DOHH2 (cell line): ENCODE results near the gene GLB1L.

Source experiments
- H3F3A ChIP-seq: fragments of 200-600 bp; sonication (generic), shearing (Covaris generic); 2 replicates; pipeline ENCODE4 v1.6.0; 2016; ENCODE audit warnings: antibody characterized with exemption, mild to moderate bottlenecking; ENCODE audit not compliant: control insufficient read depth, insufficient read depth
- H3K27ac ChIP-seq: fragments of 200-600 bp; sonication (generic); 2 replicates; pipeline ENCODE4 v1.5.1; 2014; ENCODE audit warnings: low read depth, mild to moderate bottlenecking, low read length, moderate library complexity
- H3K27me3 ChIP-seq: fragments of 200-600 bp; sonication (generic); 2 replicates; pipeline ENCODE4 v1.6.1; 2014; ENCODE audit warnings: mild to moderate bottlenecking, low read length, mixed read lengths; ENCODE audit not compliant: control insufficient read depth
- H3K36me3 ChIP-seq: fragments of 200-600 bp; sonication (generic); 2 replicates; pipeline ENCODE4 v1.6.1; 2014; ENCODE audit warnings: mild to moderate bottlenecking, low read length, moderate library complexity, mixed read lengths; ENCODE audit not compliant: control insufficient read depth
- H3K4me1 ChIP-seq: fragments of 200-600 bp; sonication (generic); 2 replicates; pipeline ENCODE4 v1.6.1; 2014; ENCODE audit warnings: mild to moderate bottlenecking, low read length, mixed read lengths; ENCODE audit not compliant: control insufficient read depth
- H3K4me2 ChIP-seq: fragments of 200-600 bp; sonication (generic); 2 replicates; pipeline ENCODE4 v1.6.0; 2014; ENCODE audit warnings: mild to moderate bottlenecking, low read length, moderate library complexity
- H3K4me3 ChIP-seq: fragments of 200-600 bp; sonication (generic); 2 replicates; pipeline ENCODE4 v1.5.1; 2014; ENCODE audit warnings: mild to moderate bottlenecking, low read length, mixed read lengths
- H3K79me2 ChIP-seq: fragments of 200-600 bp; sonication (generic); 2 replicates; pipeline ENCODE4 v1.6.1; 2014; ENCODE audit warnings: mild to moderate bottlenecking, low read length, mixed read lengths; ENCODE audit not compliant: control insufficient read depth
- H3K9me2 ChIP-seq: fragments of 200-600 bp; sonication (generic); replicated peaks from 2 replicates; pipeline ENCODE4 v1.6.1; 2014; ENCODE audit warnings: mild to moderate bottlenecking, low read length, mixed read lengths; ENCODE audit not compliant: control insufficient read depth
- H3K9me3 ChIP-seq: fragments of 200-600 bp; sonication (generic); 2 replicates; pipeline ENCODE4 v1.6.1; 2014; ENCODE audit warnings: antibody characterized with exemption, low read length, mixed read lengths; ENCODE audit not compliant: control insufficient read depth, insufficient read depth
- H4K20me1 ChIP-seq: fragments of 200-600 bp; sonication (generic); 2 replicates; pipeline ENCODE4 v1.6.0; 2014; ENCODE audit warnings: low read depth, mild to moderate bottlenecking, antibody characterized with exemption, low read length, moderate library complexity; ENCODE audit not compliant: control insufficient read depth, insufficient read depth
- CTCF ChIP-seq: fragments of 200-600 bp; sonication (generic); IDR thresholded peaks from one replicate; pipeline ENCODE4 v1.5.1; 2014; ENCODE audit warnings: antibody characterized with exemption, mild to moderate bottlenecking, low read depth, low read length; ENCODE audit not compliant: poor library complexity, severe bottlenecking
- EZH2phosphoT487 ChIP-seq: fragments of 200-600 bp; sonication (generic); IDR thresholded peaks from 2 replicates; pipeline ENCODE4 v1.6.1; 2017; ENCODE audit warnings: borderline replicate concordance, mild to moderate bottlenecking, antibody characterized with exemption, low read length, moderate library complexity, mixed read lengths

The GLB1L gene

DNA sequence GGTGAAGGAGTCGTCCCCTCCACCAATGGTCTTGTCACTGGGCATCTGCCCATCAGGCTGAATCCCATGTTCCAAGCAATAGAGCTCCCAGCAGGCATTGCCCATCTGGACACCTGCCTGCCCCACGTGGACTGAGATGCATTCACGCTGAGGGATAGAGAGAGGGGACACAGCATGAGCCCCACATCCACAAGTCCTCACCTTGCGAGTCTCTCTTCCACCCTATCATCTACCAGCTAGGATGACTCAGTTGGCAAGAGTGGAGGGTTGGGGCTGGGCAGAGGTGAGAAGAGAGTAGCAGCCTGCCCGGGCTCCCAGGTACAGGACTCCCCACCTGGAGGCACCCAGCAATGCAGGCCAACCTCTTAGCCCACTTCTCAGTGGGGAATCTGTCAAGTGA, 6.8 kb upstream of the GLB1L start:
- H3K27me3 ChIP-seq: peaks cover 6% of the 10 kb centered on the region
- no peaks in the 10 kb centered on the region for H3K9me3 ChIP-seq
- H3K79me2 ChIP-seq: peaks cover 57% of the 10 kb centered on the region
- peak overlapping the region; percentile 62 for H3K27ac ChIP-seq
- H3K4me1 ChIP-seq: peaks cover 74% of the 10 kb centered on the region
- H3F3A ChIP-seq: peaks cover 27% of the 10 kb centered on the region
- peak overlapping the region; percentile 97 for H3K4me2 ChIP-seq
- peaks cover 7% of the 10 kb centered on the region; the same call in 1 of the 2 replicates for H4K20me1 ChIP-seq
- no peaks in the 10 kb centered on the region for H3K9me2 ChIP-seq
- peaks cover 55% of the 10 kb centered on the region for H3K36me3 ChIP-seq
- H3K4me3 ChIP-seq: peak overlapping the region; percentile 83
- TF ChIP-seq CTCF: no peak
- no peak for TF ChIP-seq EZH2phosphoT487

DNA sequence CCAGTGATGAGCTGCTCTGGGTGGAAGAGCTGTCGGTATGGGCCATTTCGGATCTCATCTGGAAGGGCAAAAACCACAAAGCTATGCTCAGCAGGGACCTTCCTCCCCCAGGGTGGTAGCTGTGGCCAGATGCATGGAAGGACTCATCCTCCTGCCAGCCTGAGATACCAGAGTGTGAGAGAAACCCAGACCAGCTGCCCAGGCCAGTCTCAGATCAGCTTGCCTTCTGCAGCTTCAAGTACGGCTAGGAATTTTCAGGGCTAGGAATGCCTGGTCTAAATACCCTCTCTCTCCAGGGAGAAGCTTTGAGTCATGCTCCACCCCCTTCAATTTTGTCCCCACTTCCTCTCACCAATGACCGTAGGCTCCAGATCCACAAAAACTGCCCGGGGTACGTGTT, 6.4 kb upstream of the GLB1L start:
- Histone ChIP-seq H3K9me3 (no peaks in the 10 kb centered on the region), H3K4me2 (peak overlapping the region; percentile 97), H3K27me3 (peaks cover 6% of the 10 kb centered on the region), H3K4me3 (peak overlapping the region; percentile 83), H3K27ac (peak overlapping the region; percentile 62; the same call in 1 of the 2 replicates), H4K20me1 (peaks cover 7% of the 10 kb centered on the region; the same call in 1 of the 2 replicates), H3K4me1 (peaks cover 78% of the 10 kb centered on the region), H3K9me2 (no peaks in the 10 kb centered on the region), H3K36me3 (peaks cover 59% of the 10 kb centered on the region), H3F3A (peaks cover 27% of the 10 kb centered on the region), H3K79me2 (peaks cover 61% of the 10 kb centered on the region)
- TF ChIP-seq CTCF: no peak
- no peak for TF ChIP-seq EZH2phosphoT487

DNA sequence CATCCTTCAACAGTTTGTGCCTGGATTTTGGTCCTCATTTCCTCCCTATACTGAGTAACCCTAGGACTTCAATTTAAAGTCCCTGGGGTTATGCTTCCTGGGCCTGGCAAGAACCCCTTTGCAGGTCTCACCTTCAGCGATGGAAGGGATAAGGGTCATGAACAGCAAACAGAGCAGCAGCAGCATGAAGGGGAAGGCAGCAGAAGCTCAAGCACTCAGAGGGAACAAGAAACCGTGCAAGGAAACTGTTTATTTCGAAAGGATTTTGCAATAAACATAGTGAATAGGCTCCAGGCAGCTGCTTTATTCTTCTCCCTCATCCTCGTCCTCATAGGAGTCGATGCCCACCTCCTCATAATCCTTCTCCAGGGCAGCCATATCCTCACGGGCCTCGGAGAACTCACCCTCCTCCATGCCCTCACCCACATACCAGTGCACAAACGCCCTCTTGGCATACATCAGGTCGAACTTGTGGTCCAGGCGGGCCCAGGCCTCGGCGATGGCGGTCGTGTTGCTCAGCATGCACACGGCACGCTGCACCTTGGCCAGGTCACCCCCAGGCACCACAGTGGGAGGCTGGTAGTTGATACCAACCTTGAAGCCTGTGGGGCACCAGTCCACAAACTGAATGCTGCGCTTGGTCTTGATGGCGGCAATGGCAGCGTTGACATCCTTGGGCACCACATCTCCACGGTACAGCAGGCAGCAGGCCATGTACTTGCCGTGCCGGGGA, 5.0 kb upstream of the GLB1L start:
- Histone ChIP-seq H3K9me3 (no peaks in the 10 kb centered on the region), H3K4me3 (peak overlapping the region; percentile 74), H3K9me2 (no peaks in the 10 kb centered on the region), H3K4me2 (peak overlapping the region; percentile 97), H3F3A (peaks cover 22% of the 10 kb centered on the region), H3K27me3 (no peaks in the 10 kb centered on the region; the same call in 1 of the 2 replicates), H4K20me1 (peaks cover 7% of the 10 kb centered on the region; the same call in 1 of the 2 replicates), H3K36me3 (peaks cover 64% of the 10 kb centered on the region), H3K79me2 (peaks cover 75% of the 10 kb centered on the region), H3K4me1 (peaks cover 83% of the 10 kb centered on the region), H3K27ac (peak overlapping the region; percentile 98)
- TF ChIP-seq CTCF (no peak), EZH2phosphoT487 (no peak)
